Measurements from ENCODE around the gene DNAJC1.

DNAJC1 gene

DNA sequence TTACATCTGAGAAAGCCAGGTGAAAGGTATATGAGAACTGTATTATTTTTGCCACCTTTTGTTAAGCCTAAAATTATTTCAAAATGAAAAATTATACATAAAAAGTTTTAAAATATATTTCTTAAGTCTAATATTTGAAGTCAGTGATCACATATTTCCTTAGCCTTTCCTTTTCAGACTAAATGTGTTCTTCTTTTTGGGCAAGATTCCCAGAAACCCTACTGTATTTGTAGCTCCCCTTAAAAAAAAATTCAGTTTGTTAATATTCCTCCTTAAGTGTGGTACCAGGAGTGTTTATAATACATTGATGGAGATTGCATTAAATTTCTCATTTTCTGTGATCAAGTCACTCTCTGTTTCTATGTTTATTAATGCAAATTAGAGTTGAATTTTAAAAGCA lies 22.8 kb downstream of the DNAJC1 start:
- no peaks in the 10 kb centered on the region; the same call in 1 of the 2 replicates for H4K20me1 ChIP-seq (ENCODE audit: low read depth, low read length)
- H3K4me3 ChIP-seq (ENCODE audit: insufficient read depth, low read length, poor library complexity, severe bottlenecking), result no peak overlapping the region
- no peaks in the 10 kb centered on the region for H3F3A ChIP-seq (ENCODE audit: insufficient read depth)
- no peaks in the 10 kb centered on the region for H3K79me2 ChIP-seq (ENCODE audit: insufficient read depth, low read length)
- no peaks in the 10 kb centered on the region for H3K9me3 ChIP-seq (ENCODE audit: insufficient read depth, low read length)
- H3K27ac ChIP-seq (ENCODE audit: low read depth, low read length), result no peak overlapping the region
- H3K27me3 ChIP-seq (ENCODE audit: low read length), result no peaks in the 10 kb centered on the region
- H3K9me2 ChIP-seq (replicated peaks; ENCODE audit: insufficient read depth, low read length), result no peaks in the 10 kb centered on the region
- TF ChIP-seq, protein P1, sequence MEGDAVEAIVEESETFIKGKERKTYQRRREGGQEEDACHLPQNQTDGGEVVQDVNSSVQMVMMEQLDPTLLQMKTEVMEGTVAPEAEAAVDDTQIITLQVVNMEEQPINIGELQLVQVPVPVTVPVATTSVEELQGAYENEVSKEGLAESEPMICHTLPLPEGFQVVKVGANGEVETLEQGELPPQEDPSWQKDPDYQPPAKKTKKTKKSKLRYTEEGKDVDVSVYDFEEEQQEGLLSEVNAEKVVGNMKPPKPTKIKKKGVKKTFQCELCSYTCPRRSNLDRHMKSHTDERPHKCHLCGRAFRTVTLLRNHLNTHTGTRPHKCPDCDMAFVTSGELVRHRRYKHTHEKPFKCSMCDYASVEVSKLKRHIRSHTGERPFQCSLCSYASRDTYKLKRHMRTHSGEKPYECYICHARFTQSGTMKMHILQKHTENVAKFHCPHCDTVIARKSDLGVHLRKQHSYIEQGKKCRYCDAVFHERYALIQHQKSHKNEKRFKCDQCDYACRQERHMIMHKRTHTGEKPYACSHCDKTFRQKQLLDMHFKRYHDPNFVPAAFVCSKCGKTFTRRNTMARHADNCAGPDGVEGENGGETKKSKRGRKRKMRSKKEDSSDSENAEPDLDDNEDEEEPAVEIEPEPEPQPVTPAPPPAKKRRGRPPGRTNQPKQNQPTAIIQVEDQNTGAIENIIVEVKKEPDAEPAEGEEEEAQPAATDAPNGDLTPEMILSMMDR (IDR thresholded peaks at IDR 0.05; ENCODE audit: insufficient read depth, low read length, poor library complexity, severe bottlenecking), result no peak
- TF ChIP-seq EZH2phosphoT487 (conservative IDR thresholded peaks at IDR 0.05; ENCODE audit: low read length), result no peak
- H3K9ac ChIP-seq (ENCODE audit: low read length), result no peak overlapping the region
- no peak overlapping the region for H3K4me2 ChIP-seq (ENCODE audit: low read depth, low read length, poor library complexity, severe bottlenecking)
- no peaks in the 10 kb centered on the region for H3K36me3 ChIP-seq (ENCODE audit: low read length)
- no peak overlapping the region for H2AFZ ChIP-seq (ENCODE audit: low read depth, low read length, severe bottlenecking)

DNA sequence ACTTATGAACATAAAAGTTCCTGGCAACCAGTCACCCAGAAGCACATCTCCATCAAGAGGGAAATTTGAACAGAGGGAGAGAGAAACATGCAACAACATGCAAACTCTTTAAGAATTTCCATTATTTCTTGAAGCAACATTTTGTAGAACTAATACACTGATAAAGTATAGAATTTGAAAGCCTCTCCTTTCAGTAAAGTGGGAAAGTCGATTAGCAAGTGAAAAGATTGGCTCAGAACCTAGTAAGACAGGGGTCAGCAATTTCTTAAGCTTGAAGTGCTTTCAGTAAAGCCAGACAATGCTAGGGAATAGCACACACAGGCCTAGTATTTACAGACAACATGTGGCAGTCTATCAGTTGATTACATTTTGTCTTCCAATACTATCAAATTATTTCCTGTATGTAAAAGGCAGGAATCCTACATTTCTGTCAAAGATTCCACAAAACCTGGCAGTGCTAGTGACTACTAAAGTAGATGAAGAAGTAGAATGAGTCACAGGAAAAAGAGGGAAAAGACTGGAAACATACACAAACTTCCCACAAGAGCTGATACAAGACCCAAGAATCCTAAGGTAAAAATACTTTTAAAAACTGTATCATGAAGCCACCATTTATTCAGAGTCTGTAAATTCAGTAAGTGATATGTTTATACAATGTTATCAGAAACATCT lies 25.2 kb downstream of the DNAJC1 start:
- Histone ChIP-seq H3F3A (ENCODE audit: insufficient read depth) (no peaks in the 10 kb centered on the region), H3K9ac (ENCODE audit: low read length) (no peak overlapping the region), H2AFZ (ENCODE audit: low read depth, low read length, severe bottlenecking) (no peak overlapping the region), H3K4me2 (ENCODE audit: low read depth, low read length, poor library complexity, severe bottlenecking) (no peak overlapping the region), H3K27ac (ENCODE audit: low read depth, low read length) (no peak overlapping the region), H3K9me3 (ENCODE audit: insufficient read depth, low read length) (no peaks in the 10 kb centered on the region), H3K4me3 (ENCODE audit: insufficient read depth, low read length, poor library complexity, severe bottlenecking) (no peak overlapping the region), H3K9me2 (replicated peaks; ENCODE audit: insufficient read depth, low read length) (no peaks in the 10 kb centered on the region), H3K36me3 (ENCODE audit: low read length) (no peaks in the 10 kb centered on the region), H3K79me2 (ENCODE audit: insufficient read depth, low read length) (no peaks in the 10 kb centered on the region), H4K20me1 (ENCODE audit: low read depth, low read length) (no peaks in the 10 kb centered on the region; the same call in 1 of the 2 replicates), H3K27me3 (ENCODE audit: low read length) (no peaks in the 10 kb centered on the region)
- TF ChIP-seq, protein P1 (IDR thresholded peaks at IDR 0.05; ENCODE audit: insufficient read depth, low read length, poor library complexity, severe bottlenecking), result no peak
- no peak for TF ChIP-seq EZH2phosphoT487 (conservative IDR thresholded peaks at IDR 0.05; ENCODE audit: low read length)

DNA sequence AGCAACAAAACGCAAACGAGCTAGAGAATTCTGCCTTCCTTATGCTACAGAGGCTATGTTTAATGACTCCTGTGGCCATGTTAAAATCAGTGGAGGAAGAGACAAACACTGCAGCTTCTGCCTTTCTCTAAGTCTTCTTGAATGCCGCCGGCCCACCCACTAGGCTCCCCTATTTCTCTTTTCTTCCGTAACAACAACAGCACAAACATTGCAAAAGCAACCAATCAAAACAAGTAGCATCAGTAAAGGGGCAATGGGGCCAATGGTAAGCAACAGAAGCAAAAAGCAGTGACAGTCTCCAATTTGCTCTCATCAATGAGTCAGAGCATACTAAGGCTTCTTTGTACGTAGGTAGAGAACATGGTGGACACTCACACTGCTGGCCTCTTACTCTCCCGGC lies 26.8 kb downstream of the DNAJC1 start:
- Histone ChIP-seq H3F3A (ENCODE audit: insufficient read depth) (no peaks in the 10 kb centered on the region), H3K4me2 (ENCODE audit: low read depth, low read length, poor library complexity, severe bottlenecking) (no peak overlapping the region), H3K27ac (ENCODE audit: low read depth, low read length) (no peak overlapping the region), H3K4me3 (ENCODE audit: insufficient read depth, low read length, poor library complexity, severe bottlenecking) (no peak overlapping the region), H3K9me2 (replicated peaks; ENCODE audit: insufficient read depth, low read length) (no peaks in the 10 kb centered on the region), H4K20me1 (ENCODE audit: low read depth, low read length) (peaks cover 4% of the 10 kb centered on the region; the same call in 1 of the 2 replicates), H2AFZ (ENCODE audit: low read depth, low read length, severe bottlenecking) (no peak overlapping the region), H3K9me3 (ENCODE audit: insufficient read depth, low read length) (no peaks in the 10 kb centered on the region), H3K36me3 (ENCODE audit: low read length) (no peaks in the 10 kb centered on the region), H3K79me2 (ENCODE audit: insufficient read depth, low read length) (no peaks in the 10 kb centered on the region), H3K9ac (ENCODE audit: low read length) (no peak overlapping the region), H3K27me3 (ENCODE audit: low read length) (no peaks in the 10 kb centered on the region)
- TF ChIP-seq EZH2phosphoT487 (conservative IDR thresholded peaks at IDR 0.05; ENCODE audit: low read length), result no peak
- TF ChIP-seq, protein P1 (IDR thresholded peaks at IDR 0.05; ENCODE audit: insufficient read depth, low read length, poor library complexity, severe bottlenecking), result no peak
